GM18907 (cell line): Measurements from ENCODE around the gene SORL1.
"Not testable (repeated sequence)": the region's sequence is repeated elsewhere in the genome, so short reads cannot be mapped to it uniquely, and the experiment has no call there.

ENCODE experiments used
- ATAC-seq: cut with Tn5 transposase; IDR thresholded peaks from one replicate; pipeline ENCODE4 v1.9.1; 2021; ENCODE audit warnings: mild to moderate bottlenecking, moderate library complexity; ENCODE audit not compliant: unreplicated experiment

Gene SORL1

GRCh38 chr11:121499405-121499804 lies 47.3 kb downstream of the SORL1 start:
- ATAC-seq: no peak

DNA sequence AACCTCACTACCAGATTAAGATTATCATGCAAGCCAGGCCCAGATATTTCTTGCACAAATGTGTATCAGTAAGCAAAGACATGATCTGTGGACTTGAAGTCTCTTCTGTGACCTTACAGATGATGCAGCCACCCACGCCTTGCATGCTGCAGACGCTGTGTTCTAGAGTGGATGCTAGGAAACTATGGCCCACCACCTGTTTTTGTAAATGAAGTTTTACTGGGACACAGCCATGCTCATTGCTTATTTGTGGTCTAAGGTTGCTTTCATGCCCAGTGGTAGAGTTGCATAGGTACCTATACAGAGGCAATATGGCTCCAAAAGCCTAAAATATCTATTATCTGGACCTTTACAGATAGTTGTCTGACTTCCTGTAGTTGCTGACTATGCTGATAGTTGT lies 48.2 kb downstream of the SORL1 start:
- no peak for ATAC-seq

- ATAC-seq: no peak
Measured at GRCh38 chr11:121500717-121501116, 48.6 kb downstream of the SORL1 start.

- no peak for ATAC-seq
Measured at GRCh38 chr11:121503051-121503450, 50.9 kb downstream of the SORL1 start.

GRCh38 chr11:121506237-121506636 lies 54.1 kb downstream of the SORL1 start:
- not testable (repeated sequence) for ATAC-seq

DNA sequence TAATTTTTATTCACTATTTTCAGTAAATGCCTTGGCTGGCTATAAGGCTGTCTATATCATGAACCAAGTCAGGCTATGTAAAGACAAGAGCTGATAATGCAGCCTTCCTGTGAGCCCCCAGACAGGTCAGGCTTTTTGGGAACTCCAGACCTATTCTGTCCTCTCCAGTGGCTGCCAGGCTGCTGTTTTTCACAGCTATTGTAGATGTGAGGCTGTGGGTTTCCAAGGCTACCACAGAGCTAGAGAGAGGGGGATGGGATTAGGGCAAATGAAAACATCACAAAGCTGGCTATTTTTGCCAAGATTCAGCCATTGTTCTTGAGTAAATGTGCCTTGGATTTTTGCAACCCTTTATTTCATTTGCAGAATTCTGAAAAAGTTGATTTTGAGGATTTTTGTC lies 56.3 kb downstream of the SORL1 start:
- no peak for ATAC-seq

DNA sequence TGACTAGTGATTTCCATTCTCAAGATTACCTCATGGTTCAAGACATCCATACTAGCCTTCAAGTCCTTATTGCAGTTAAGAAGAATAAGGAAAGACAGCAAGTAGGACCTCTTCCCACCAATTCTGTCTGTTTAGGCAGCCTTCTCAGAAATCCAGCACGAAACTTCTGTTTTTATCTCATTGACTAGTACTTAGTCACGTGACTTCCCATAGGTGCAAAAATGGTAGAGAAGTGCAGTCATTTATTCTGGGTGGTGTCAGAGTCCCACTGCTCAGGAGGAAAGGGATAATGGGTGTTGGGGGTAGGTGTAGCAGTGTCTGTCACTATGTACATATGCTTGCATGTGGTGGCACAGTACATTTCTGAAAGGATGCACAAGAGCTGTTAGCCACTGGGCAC lies 58.3 kb downstream of the SORL1 start:
- no peak for ATAC-seq

DNA sequence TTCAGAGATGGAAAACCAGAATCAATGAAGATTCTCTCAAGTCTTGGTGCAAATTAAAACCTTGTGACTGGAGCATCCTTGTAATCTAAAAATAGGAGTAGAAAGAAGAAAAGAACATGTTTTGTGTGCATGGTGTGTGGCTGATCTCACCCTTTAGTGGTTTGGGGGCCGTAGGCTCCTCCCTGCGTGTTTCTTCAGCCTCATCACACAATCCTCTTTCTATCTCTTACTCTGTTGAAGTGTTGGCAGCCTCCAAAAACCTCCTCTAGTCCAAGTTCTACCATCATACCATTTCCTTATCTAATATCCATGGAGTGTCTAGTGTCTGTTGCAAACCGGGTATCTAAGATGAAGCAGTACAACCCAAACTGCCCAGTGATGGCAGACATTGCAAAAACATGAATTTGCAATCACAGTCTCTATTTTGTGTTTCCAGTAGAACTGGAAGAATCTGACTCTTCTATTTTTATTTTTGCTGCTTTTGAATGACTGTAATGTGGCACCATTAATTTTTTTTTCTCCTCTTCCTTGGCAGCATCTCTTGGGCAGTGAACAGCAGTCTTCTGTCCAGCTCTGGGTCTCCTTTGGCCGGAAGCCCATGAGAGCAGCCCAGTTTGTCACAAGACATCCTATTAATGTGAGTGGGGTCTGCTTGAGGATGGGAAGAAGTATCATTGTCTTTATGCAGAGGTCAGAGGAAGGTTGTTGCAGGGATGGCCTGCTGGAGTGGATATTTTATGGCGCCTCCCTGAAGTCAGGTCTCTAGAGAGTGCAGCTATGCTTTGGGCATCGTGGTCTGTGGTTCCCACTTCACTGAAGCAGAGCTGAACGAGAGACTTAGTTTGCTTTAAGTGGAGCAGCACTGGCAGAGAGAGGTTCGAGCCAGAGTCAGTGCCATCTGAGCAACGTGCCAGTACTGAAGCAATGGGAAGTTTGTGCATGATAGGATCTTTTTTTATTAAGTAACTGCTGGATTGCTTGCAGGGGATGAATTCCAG lies 60.7 kb downstream of the SORL1 start:
- no peak for ATAC-seq

DNA sequence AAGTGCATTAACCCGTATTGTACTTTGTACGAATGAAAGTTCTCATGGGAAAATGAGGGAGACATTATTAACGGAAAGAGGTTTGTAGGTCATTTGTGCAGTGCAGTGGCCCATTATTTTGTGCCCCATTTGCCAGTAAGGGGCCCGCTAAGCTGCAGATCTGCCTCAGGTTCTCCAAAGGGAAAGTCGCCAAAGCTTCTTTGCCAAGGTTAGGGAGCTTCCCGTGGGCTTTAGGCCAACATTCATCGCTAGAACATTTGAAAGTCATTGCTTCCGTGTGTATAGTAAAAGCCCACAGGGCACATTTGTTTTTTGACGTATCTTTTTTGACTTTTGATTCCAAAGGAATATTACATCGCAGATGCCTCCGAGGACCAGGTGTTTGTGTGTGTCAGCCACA lies 61.7 kb downstream of the SORL1 start:
- no peak for ATAC-seq

DNA sequence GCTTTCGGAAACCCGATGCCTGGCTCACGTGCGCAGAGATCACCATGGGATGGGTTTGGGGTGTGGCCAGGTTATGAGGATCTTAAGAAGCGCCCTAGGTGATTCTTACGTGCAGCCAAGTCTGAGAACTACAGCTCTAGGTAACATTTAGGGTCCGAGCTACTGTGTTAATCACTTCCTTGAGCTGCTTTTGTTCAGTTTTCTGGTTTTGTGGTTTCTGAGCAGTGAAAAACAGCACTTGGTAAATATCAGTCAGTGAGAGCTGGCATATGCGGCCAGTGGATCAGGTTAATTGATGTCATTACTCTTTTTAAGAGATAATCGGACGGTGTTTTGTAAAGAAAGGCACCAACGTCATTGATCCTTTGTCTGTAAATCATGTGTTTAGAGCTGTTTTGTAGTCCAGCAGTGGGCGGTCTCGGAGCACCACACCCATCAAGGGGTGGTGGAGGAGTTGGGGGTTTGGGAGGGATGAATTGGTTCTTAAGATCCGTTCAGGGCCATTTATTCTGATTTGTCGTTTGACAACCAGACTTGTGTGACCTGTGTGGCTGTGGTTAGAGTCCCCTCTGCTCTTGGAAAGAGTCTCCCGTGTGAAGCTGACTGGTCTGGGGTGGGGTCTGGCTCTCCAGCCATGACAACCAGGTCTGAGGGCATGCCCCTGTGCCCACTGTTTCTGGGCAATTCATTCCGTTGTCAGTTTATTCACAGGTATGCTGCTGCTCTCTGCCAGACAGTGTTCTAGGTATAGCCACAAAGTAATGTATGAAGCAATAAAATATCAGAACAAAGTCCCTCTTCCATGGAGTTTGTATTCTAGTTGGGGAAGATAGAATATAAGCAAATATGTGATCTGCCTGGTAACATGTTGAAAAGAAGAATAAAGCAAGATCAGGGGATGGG lies 62.6 kb downstream of the SORL1 start:
- no peak for ATAC-seq

- no peak for ATAC-seq
Measured at GRCh38 chr11:121515335-121515671, 63.2 kb downstream of the SORL1 start.

GRCh38 chr11:121517996-121518395 lies 65.9 kb downstream of the SORL1 start:
- no peak for ATAC-seq

- ATAC-seq: no peak
Measured at GRCh38 chr11:121520243-121521144, 68.4 kb downstream of the SORL1 start.

DNA sequence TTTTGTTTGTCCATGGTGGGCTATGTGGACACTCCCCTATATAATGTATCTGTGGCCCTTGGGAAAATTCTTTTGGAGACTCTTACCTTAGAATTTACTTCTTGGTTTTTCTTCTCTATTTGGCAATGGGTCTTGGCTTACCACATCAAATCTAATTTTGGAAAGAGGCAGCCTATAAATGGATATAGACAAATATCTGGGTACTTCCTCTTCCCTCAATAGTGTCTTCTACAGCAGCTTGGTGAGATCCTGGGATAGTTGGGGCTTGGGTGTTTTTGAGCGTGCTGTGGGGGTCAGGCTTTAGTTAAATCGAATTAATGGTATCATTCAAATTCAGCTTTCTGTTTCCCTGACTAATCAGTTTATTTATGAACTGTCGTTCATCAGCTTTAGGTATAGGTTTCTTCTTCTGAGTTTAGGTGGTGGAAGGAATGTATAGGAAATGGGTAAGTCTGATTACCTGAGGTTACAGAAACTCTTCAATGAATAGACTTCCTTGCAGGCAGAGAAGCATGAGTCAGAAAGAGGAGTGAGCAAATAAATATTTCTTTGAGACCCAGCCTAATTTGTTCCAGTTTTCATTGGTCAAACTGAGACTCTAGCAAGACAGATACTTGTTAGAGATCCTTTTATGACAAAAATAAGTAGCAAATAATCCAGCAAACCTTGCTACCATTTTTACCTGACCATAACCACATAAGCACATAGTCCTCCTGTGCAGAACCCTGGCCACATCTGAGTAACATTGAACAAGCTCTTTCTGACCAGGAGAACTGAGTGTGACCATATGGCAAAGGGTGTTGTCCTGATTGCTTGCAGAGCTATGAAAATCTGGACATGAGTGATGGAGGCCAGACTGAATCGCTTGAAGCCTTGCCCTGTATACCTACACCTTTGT lies 69.3 kb downstream of the SORL1 start:
- no peak for ATAC-seq

DNA sequence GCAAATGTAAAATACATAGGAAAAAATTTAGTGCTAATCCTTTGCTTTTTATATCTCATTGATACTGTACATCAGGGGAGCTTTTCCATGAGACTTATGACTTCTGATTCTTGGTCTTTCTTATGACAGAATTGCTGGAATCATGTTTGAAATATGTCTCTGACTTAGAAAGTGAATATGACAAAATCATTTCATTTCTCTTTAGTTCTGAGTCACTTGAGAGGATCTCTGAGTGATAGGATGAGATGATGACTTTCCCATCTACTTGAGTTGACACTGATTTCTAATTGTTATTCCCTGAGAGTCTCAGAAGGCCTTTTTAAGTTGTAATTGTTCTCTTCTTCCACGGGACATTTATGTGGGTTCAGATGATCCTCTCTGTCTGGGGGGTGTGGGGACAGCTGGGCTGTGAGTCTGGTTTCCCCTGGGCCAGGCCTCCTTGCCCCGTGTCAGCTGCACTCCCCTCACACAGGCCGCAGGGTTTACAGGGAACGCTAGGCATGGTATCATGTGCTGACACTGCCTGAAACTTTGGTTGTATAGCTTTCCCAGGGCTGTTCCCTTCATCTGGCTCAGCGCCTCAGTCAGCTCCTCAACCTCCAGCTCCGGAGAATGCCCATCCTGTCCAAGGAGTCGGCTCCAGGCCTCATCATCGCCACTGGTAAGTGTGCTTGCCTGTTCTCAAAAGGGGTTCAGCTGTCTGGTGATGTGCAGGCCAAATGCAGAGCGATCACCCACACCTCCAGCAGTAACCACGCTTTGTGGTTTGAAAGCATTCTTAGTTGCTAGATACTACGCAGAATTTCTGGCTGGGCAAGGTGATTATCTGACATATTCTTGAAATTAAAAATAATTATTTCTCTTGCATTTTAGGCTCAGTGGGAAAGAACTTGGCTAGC lies 70.2 kb downstream of the SORL1 start:
- no peak for ATAC-seq

DNA sequence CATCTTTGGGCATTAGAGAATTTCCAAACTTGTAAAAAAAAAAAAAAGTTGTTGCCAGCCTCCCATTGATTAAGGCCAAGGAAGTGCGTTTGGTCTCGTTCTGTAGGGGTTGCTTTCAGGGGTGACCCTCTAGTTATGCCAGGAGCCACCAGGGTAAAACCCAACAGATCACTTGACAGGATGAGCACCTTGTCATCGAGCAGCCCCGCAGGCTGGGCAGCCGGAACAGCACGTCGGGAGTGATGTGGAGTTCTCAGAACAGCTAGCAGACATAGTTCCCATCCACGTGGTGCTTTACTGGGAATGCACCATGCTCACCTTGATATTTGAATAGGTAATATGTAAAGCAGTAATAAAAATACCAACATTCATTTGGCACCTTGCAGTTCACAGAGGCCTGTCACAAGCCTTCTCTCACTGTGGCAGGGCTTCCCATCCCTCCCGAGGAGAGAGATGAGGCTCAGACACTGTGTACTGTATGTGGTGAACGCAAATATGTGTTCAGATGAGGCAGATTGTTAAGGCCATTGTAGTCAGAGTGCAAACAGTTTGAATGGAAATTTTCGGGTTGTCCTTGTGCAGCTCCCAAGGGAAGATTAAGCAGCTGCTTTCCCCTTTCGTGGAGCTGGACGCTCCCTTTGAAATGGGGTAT lies 71.6 kb downstream of the SORL1 start:
- no peak for ATAC-seq

DNA sequence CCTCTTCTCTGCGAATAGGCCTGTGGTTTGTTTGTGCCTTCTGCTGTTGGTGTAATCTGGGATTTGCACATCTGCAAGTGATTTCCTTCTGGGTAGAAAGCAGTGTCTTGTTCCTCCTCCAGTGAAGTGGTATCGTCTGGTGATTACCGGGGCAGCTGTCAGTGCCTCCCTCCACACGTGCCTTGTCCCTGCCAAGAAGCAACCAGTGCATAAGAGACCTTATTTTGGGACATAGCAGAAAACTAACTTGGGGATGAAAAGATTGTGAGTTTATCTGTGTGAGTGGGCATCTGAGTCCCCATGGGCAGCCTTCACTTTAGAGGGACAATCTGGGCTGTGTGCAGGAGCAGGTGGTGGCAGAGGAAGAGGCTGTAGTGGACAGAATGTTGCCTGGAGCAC lies 72.1 kb downstream of the SORL1 start:
- ATAC-seq: no peak

DNA sequence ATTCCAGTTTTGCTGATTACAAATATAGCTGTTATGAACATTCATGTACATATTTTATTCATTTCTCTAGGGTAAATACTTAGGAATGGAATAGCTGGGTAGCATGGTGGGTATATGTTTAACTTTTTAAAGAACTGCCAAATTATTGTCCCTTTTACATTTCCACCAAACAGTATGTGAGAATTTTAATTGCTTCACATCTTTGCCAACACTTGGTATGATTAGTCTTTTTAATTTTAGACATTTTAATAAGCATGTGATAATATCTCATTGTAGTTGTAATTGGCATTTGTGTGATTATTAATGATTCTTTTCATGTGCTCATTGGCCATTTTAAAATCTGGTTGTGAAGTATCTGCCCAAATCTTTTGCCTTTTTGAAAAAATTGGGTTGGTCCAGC lies 73.3 kb downstream of the SORL1 start:
- no peak for ATAC-seq
